ENCODE measurements around the gene LOXL3.
A peak's percentile ranks its signal among the peaks of the same experiment; 100 is the strongest.

DNA sequence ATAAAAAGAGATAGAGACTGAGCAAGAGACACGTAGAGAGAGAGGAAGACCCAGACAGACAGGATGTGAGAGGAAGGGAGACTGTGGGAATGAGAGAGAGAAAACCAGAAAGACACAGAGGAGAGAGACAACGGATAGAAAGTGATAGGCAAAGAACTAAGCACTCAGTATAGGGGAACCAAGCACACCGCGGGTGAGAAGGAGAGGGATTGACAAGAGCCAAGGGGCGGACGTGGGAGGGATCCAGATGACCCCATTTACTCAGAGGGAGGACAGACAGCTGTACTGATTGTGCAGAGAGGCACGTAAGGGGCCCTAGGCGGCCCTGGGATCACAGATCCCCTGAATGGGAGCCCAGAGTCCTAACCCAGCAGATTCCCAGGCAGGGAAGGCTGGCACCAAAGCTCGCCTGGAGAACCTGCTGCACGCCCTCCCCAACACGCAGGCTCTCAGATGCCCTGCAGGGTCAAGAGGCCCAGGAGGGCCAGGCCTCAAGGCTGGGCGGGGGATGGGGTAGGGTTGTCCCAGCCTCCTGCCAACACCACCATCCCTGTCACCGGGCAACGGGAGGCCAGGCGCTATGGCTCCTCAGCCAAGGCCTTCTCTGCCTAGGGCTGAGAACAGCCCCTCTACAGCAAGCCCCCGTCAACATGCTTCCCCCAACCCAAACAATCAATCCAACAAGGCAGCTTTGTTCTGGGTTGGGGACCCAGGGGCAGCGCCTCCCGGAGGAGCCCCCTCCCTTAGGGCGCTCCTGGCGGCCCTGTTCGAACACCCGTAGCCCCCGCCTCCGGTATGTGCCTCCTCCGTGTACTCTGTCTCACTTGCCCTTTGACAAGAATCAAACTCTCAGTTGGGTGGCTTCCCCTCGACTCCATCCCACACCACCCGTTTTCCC, 579 bp downstream of the LOXL3 start:
- no peak for TF ChIP-seq JUND (IDR thresholded peaks at IDR 0.05; ENCODE audit: low read length)
- no peak for TF ChIP-seq TBP (IDR thresholded peaks at IDR 0.05; ENCODE audit: low read depth, low read length)
- no peak for TF ChIP-seq CTCF (IDR thresholded peaks at IDR 0.05; ENCODE audit: control extremely low read depth in 1 of 3, insufficient read depth in 1 of 3, low read depth in 1 of 3, low read length in 3 of 3)
- TF ChIP-seq TAF1 (IDR thresholded peaks at IDR 0.05; ENCODE audit: low read depth, low read length), result 0 out of 2 replicates have a peak, but pooled peaks have one; percentile 4
- no peak for TF ChIP-seq CHD2 (IDR thresholded peaks at IDR 0.05; ENCODE audit: low read length)
- TF ChIP-seq POLR2A (IDR thresholded peaks at IDR 0.05; ENCODE audit: control extremely low read depth in 1 of 2, low read depth in 2 of 2, low read length in 2 of 2), result no peak
